GM12878 (cell line): ENCODE results near the gene PHEX. TPM values are rescaled to one million over a fixed set of nuclear protein-coding genes. Genes with fewer than 3 reads are reported as not detected.

Experiments used
- ATAC-seq: fragments of 200-7000 bp; cut with Tn5 transposase; 3 replicates; pipeline ENCODE4 v1.9.1; 2020; ENCODE audit warnings: mild to moderate bottlenecking, moderate library complexity
- BruUV-seq: library from RNA; stranded (reverse); fragments of 400-500 nt; replicated peaks from 2 replicates; lab custom pipeline; 2021; lab: Mats Ljungman, UMichigan
- CTCF ChIA-PET: fragments of 300-600 bp; sonication (Branson Sonifier 250); formaldehyde crosslinking; extraction: SDS; loops from one replicate; lab custom pipeline; 2021; ENCODE audit warnings: inconsistent platforms; lab: Yijun Ruan, JAX
- POLR2A ChIA-PET: fragments of 350-600 bp; formaldehyde crosslinking; extraction: SDS; loops from one replicate; lab custom pipeline; 2021; ENCODE audit warnings: inconsistent platforms; lab: Charles Lee
- RAD21 ChIA-PET: fragments of 300-600 bp; sonication (Branson Sonifier 250); formaldehyde crosslinking; loops from one replicate; lab custom pipeline; 2023; ENCODE audit warnings: antibody characterized with exemption; ENCODE audit not compliant: unreplicated experiment; lab: Charles Lee
- SMC1A ChIA-PET: fragments of 300-600 bp; sonication (Branson Sonifier 250); formaldehyde crosslinking; loops from one replicate; lab custom pipeline; 2023; ENCODE audit not compliant: unreplicated experiment, uncharacterized antibody; lab: Charles Lee
- DNase-seq: peaks from one replicate; pipeline ENCODE4 v3.0.0-alpha.2; 2011; ENCODE audit warnings: low read depth, low spot score
- FAIRE-seq: peaks from 3 replicates; lab custom pipeline; 2011; peaks lifted over from hg19 to GRCh38; lab: Jason Lieb, UNC
- H2AFZ ChIP-seq: 2 replicates; pipeline ENCODE4 v1.6.0; 2011; ENCODE audit warnings: low read depth, low read length, control low read depth; ENCODE audit not compliant: control insufficient read depth
- H3K27ac ChIP-seq: 2 replicates; pipeline ENCODE4 v1.5.1; 2011; ENCODE audit warnings: control low read depth; ENCODE audit not compliant: control insufficient read depth, insufficient read depth
- H3K27me3 ChIP-seq, 2 experiments: replicated peaks in 1 of 2; 2 replicates each; pipeline versions ENCODE4 v1.6.0 to v1.6.1; 2011; ENCODE audit warnings: low read length in 1 of 2; ENCODE audit not compliant: control insufficient read depth in 2 of 2, insufficient read depth in 2 of 2
- H3K36me3 ChIP-seq, 2 experiments: 2 replicates each; pipeline ENCODE4 v1.5.1; 2011; ENCODE audit warnings: low read length in 1 of 2; ENCODE audit not compliant: control insufficient read depth in 2 of 2, insufficient read depth in 2 of 2
- H3K4me1 ChIP-seq: 2 replicates; pipeline ENCODE4 v1.6.1; 2011; ENCODE audit warnings: mild to moderate bottlenecking, low read length, moderate library complexity, mixed read lengths; ENCODE audit not compliant: control insufficient read depth, insufficient read depth
- H3K4me2 ChIP-seq: 2 replicates; pipeline ENCODE4 v1.6.0; 2011; ENCODE audit warnings: control low read depth; ENCODE audit not compliant: control insufficient read depth, insufficient read depth
- H3K4me3 ChIP-seq: fragments of 200-600 bp; sonication (generic); 2 replicates; pipeline ENCODE4 v1.5.1; 2016
- H3K79me2 ChIP-seq: 2 replicates; pipeline ENCODE4 v1.6.0; 2011; ENCODE audit warnings: low read length; ENCODE audit not compliant: control insufficient read depth, insufficient read depth
- H3K9ac ChIP-seq: 2 replicates; pipeline ENCODE4 v1.8.0; 2011; ENCODE audit warnings: low read length, control low read depth, mixed read lengths; ENCODE audit not compliant: control insufficient read depth, insufficient read depth
- H3K9me3 ChIP-seq: replicated peaks from 3 replicates; pipeline ENCODE4 v1.5.1; 2011; ENCODE audit warnings: mild to moderate bottlenecking, low read length; ENCODE audit not compliant: control insufficient read depth, insufficient read depth
- H4K20me1 ChIP-seq: 2 replicates; pipeline ENCODE4 v1.6.0; 2011; ENCODE audit not compliant: control insufficient read depth, insufficient read depth
- ATF7 ChIP-seq: fragments of 450-650 bp; IDR thresholded peaks from 2 replicates; pipeline ENCODE4 v1.6.1; 2016; ENCODE audit warnings: low read depth, mild to moderate bottlenecking
- FOXK2 ChIP-seq: fragments of 450-650 bp; IDR thresholded peaks from 2 replicates; pipeline ENCODE4 v1.6.1; 2017; ENCODE audit warnings: mild to moderate bottlenecking, moderate library complexity
- IKZF1 ChIP-seq: fragments of 450-650 bp; conservative IDR thresholded peaks from 2 replicates; pipeline ENCODE4 v1.6.1; 2017; ENCODE audit warnings: antibody characterized with exemption, mild to moderate bottlenecking
- IKZF2 ChIP-seq, 2 experiments: fragments of 450-650 bp; IDR thresholded peaks; 2 replicates each; pipeline ENCODE4 v1.6.1; 2017; ENCODE audit warnings: mild to moderate bottlenecking in 2 of 2, moderate library complexity in 2 of 2
- MEF2B ChIP-seq: fragments of 450-650 bp; IDR thresholded peaks from 2 replicates; pipeline ENCODE4 v1.6.1; 2018; ENCODE audit warnings: mild to moderate bottlenecking, moderate library complexity; ENCODE audit not compliant: partially characterized antibody, poor library complexity, severe bottlenecking
- NFIC ChIP-seq: IDR thresholded peaks from 2 replicates; pipeline ENCODE4 v1.6.1; 2012; ENCODE audit warnings: low read depth, mild to moderate bottlenecking, inconsistent platforms, low read length, moderate library complexity
- NR2F1 ChIP-seq: fragments of 450-650 bp; conservative IDR thresholded peaks from 2 replicates; pipeline ENCODE4 v1.6.1; 2017; ENCODE audit warnings: mild to moderate bottlenecking
- SMC3 ChIP-seq: IDR thresholded peaks from 2 replicates; pipeline ENCODE4 v1.6.1; 2011; ENCODE audit warnings: low read length, improper control_type of control experiment, borderline replicate concordance
- WGBS: methylation state at CpG from one replicate; pipeline ENCODE4 v1.1.6; 2016; ENCODE audit warnings: low lambda C conversion rate; ENCODE audit not compliant: insufficient replicate concordance, insufficient coverage; ENCODE audit errors: missing lambda C conversion rate; 5-methylcytosine and 5-hydroxymethylcytosine counted together
- in situ Hi-C: fragments of 300-500 bp; cut with MboI; formaldehyde crosslinking; loops from 9 replicates; pipeline ENCODE4 v1.14.3; 2018; ENCODE audit warnings: mixed read lengths
- intact Hi-C: fragments of 100-400 bp; cut with micrococcal nuclease; formaldehyde crosslinking; loops from one replicate; pipeline ENCODE4 v1.14.2; 2022; ENCODE audit not compliant: unreplicated experiment
- polyA plus RNA-seq, 11 experiments: library from polyadenylated mRNA; depleted of rRNA in 4 of 11; unstranded in 6 of 11; stranded (reverse) in 5 of 11; fragments of >200 nt; fragmentation: Nextera tagmentation in 4 of 11; fragmentation: Illumina TruSeq in 1 of 11; extraction: Ambion mirVana in 4 of 11; extraction: Trizol in 1 of 11; gene quantifications; 1 replicate in 1 of 11; 2 replicates in 10 of 11; pipeline versions ENCODE4 v1.2.1 to v1.2.3, GENCODE V29; 2011 to 2016; ENCODE audit warnings: inconsistent platforms in 2 of 11, missing spikeins in 2 of 11, low read depth in 1 of 11
- total RNA-seq, 4 experiments: library from RNA; depleted of rRNA in 3 of 4; stranded (reverse); fragments of >200 nt in 3 of 4; fragmentation: Illumina TruSeq in 1 of 4; extraction: Trizol in 1 of 4; gene quantifications; 2 replicates each; pipeline versions ENCODE4 v1.2.1 to v1.2.3, GENCODE V29; 2013 to 2021
- TF ChIP-seq, protein P1 (sequence below): fragments of 450-650 bp; formaldehyde crosslinking; IDR thresholded peaks from 2 replicates; pipeline ENCODE4 v1.4.0; 2022; ENCODE audit warnings: mild to moderate bottlenecking, moderate library complexity

PHEX gene
- total and polyA plus RNA-seq, 10 of the 15 experiments (the other 5 are each of a cell fraction or from before 2014, with no cell fraction given): 0.12 to 97.2 (median 0.55) TPM

DNA sequence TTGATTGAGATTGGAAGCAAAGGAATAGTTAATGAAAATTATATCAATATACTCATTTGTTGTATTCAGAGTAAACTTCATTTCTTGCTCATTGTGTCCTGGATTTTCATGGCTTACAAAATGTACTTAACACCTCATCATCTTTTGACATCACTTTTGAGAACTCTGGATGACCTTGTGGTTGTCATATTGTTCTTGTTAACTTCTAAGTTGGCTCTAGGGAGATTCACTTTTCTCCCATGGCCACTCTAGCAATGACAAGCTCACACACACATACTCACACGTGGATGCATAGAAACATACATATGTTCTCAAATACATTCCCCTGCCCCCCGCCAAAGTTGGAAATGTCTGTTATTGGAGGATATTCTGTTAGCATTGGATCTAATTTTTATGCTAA lies 15.3 kb downstream of the PHEX start:
- ChIA-PET POLR2A (interaction anchor here (0.5 to 2.1 kb wide), 2 partner anchors 13 to 76 kb away, joined by 5 read pairs; no protein-coding TSS in a partner anchor), SMC1A (interaction anchor here (0.6 to 1.8 kb wide), 5 partner anchors 9 to 1791 kb away, joined by 3 to 6 read pairs (median 3); no protein-coding TSS in a partner anchor), CTCF (interaction anchor here (3.5 kb wide), 1 partner anchor 61 kb away, joined by 17 read pairs; no protein-coding TSS in a partner anchor), RAD21 (interaction anchor here (0.7 to 2.0 kb wide), 3 partner anchors 8 to 22 kb away, joined by 3 to 8 read pairs (median 3); no protein-coding TSS in a partner anchor)
- Histone ChIP-seq H4K20me1 (no peaks in the 10 kb centered on the region), H3K4me2 (no peak overlapping the region), H3K4me1 (no peaks in the 10 kb centered on the region), H3K79me2 (no peaks in the 10 kb centered on the region), H3K4me3 (no peak overlapping the region), H3K36me3 (no peaks in the 10 kb centered on the region), H3K9ac (no peak overlapping the region), H3K27ac (no peak overlapping the region), H2AFZ (no peak overlapping the region), H3K9me3 (no peaks in the 10 kb centered on the region), H3K27me3 (no peaks in the 10 kb centered on the region)
- BruUV-seq: no TSS peak
- peak; percentile 56 for ATAC-seq
- DNase-seq: no peak
- FAIRE-seq: no peak
- WGBS: 24% methylated on average over 2 of the region's 2 CpGs
- TF ChIP-seq IKZF1 (0 out of 2 replicates have a peak, but pooled peaks have one; percentile 21), ATF7 (peak; percentile 14; the same call in 1 of the 2 replicates), FOXK2 (no peak), MEF2B (peak; percentile 32), NR2F1 (peak; percentile 64; the same call in 1 of the 2 replicates), NFIC (no peak), IKZF2 (IDR thresholded peaks at IDR 0.05) (no peak; a peak in 1 of 4 replicates), SMC3 (no peak)
- TF ChIP-seq, protein P1, sequence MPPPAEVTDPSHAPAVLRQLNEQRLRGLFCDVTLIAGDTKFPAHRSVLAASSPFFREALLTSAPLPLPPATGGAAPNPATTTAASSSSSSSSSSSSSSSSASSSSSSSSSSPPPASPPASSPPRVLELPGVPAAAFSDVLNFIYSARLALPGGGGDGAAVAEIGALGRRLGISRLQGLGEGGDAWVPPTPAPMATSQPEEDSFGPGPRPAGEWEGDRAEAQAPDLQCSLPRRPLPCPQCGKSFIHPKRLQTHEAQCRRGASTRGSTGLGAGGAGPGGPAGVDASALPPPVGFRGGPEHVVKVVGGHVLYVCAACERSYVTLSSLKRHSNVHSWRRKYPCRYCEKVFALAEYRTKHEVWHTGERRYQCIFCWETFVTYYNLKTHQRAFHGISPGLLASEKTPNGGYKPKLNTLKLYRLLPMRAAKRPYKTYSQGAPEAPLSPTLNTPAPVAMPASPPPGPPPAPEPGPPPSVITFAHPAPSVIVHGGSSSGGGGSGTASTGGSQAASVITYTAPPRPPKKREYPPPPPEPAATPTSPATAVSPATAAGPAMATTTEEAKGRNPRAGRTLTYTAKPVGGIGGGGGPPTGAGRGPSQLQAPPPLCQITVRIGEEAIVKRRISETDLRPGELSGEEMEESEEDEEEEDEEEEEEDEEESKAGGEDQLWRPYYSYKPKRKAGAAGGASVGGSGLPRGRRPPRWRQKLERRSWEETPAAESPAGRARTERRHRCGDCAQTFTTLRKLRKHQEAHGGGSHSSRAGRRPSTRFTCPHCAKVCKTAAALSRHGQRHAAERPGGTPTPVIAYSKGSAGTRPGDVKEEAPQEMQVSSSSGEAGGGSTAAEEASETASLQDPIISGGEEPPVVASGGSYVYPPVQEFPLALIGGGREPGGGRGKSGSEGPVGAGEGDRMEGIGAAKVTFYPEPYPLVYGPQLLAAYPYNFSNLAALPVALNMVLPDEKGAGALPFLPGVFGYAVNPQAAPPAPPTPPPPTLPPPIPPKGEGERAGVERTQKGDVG (CRISPR knock-in tag): no peak
- intact Hi-C loops: no loop called here
- in situ Hi-C loops: no loop called here
